SK-N-MC (cell line): ENCODE measurements around the gene CTSO.

Experiments used
- FOXP2 ChIP-seq: optimal IDR thresholded peaks from 2 replicates; pipeline ENCODE3; 2011; ENCODE audit warnings: mild to moderate bottlenecking, moderate library complexity; ENCODE audit not compliant: insufficient read depth; ENCODE audit errors: extremely low read length, control extremely low read depth
- POLR2AphosphoS5 ChIP-seq: IDR thresholded peaks from 2 replicates; pipeline ENCODE4 v1.6.1; 2012; ENCODE audit warnings: mild to moderate bottlenecking, low read depth, low read length, borderline replicate concordance

DNA sequence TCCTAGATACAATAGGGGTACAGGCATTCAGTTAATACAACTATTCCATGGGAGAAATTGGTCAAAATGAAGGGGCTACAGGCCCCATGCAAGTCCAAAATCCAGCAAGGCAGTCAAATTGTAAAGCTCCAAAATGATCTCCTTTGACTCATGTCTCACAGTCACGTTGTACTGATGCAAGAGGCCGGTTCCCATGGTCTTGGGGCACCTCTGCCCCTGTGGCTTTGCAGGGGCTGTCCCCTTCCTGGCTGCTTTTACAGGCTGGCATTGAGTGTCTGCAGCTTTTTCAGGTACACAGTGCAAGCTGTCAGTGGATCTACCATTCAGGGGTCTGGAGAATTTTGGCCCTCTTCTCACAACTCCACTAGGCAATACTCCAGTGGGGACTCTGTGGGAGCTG is 75.1 kb downstream of the CTSO start:
- TF ChIP-seq POLR2AphosphoS5 = no peak
- TF ChIP-seq FOXP2 = no peak
